ENCODE measurements around the gene EMC7.

The EMC7 gene

DNA sequence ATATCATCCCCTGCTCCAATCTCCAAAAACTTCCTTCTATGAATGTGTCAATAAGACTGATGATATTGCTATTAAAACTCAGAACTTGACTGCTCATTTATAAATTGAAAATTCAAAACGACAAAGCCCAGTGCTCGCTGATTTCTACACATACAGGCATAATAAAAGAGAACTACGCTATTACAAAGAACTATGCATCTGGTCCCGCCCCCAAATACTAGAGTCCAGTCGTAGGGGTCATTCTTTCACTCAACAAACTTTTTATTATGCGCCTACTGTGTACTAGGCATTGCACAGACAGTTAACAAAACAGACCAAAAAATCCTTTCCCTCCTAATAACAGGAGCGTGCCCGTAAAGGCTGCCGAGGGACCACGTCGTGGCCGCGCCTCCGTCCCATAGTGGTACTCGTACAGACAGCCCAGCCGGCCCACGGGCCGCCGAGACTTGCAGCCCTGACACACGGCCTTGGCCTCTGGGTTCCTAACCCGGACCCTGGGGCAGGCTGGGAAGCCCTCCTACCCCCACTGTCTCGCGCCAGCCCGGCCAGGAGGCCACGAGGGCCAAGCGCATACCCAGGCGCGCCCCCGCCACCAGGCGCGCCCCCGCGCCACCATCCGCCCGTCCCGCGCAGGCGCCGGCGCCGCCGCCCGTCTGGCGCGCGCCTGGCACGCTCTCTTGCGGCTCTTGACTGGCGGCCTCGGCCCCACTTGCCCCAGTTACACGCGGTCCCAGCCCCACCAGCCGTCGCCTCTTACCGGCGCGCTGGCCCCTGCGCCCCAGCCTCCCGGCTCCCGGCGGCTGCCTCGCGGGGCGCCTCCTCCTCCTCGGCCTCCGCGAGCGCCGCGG lies 63.4 kb downstream of the EMC7 start:
- peak; percentile 68 for DNase-seq (ENCODE audit: low spot score)
